GM12865 (cell line): ENCODE results near the gene PICK1.

Experiments
- DNase-seq: peaks from one replicate; pipeline ENCODE4 v3.0.0; 2010; ENCODE audit warnings: low read depth
- H3K4me3 ChIP-seq: 2 replicates; pipeline ENCODE4 v1.5.1; 2011; ENCODE audit warnings: mild to moderate bottlenecking, low read depth, low read length, control low read depth
- TF ChIP-seq, protein P1 (sequence below): IDR thresholded peaks from 2 replicates; pipeline ENCODE4 v1.5.1; 2011; ENCODE audit warnings: low read length, control low read depth, low read depth, inconsistent platforms; ENCODE audit not compliant: insufficient read depth; ENCODE audit errors: missing control alignments

The PICK1 gene

DNA sequence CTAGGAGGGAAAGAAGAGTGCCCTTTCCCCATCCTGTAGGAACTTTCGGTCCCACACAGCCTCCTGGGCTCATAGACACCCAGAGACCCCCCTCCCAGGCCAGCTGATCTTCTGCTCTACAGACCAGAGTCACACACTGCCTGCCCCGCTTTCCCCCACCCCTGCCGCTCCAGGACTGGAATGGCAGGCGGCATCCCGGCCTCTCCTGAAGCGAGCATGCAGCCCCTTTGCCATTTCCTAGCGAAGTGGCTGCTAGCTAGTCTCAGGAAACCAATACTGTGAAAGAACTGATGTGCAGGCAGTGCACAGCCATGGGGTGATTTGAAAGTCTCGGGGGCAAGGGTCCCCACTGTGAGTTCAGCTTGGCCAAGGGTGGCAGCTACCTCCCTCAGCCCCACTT lies 8.3 kb downstream of the PICK1 start:
- no peak overlapping the region for H3K4me3 ChIP-seq
- DNase-seq = no peak
- TF ChIP-seq, protein P1, sequence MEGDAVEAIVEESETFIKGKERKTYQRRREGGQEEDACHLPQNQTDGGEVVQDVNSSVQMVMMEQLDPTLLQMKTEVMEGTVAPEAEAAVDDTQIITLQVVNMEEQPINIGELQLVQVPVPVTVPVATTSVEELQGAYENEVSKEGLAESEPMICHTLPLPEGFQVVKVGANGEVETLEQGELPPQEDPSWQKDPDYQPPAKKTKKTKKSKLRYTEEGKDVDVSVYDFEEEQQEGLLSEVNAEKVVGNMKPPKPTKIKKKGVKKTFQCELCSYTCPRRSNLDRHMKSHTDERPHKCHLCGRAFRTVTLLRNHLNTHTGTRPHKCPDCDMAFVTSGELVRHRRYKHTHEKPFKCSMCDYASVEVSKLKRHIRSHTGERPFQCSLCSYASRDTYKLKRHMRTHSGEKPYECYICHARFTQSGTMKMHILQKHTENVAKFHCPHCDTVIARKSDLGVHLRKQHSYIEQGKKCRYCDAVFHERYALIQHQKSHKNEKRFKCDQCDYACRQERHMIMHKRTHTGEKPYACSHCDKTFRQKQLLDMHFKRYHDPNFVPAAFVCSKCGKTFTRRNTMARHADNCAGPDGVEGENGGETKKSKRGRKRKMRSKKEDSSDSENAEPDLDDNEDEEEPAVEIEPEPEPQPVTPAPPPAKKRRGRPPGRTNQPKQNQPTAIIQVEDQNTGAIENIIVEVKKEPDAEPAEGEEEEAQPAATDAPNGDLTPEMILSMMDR = no peak

DNA sequence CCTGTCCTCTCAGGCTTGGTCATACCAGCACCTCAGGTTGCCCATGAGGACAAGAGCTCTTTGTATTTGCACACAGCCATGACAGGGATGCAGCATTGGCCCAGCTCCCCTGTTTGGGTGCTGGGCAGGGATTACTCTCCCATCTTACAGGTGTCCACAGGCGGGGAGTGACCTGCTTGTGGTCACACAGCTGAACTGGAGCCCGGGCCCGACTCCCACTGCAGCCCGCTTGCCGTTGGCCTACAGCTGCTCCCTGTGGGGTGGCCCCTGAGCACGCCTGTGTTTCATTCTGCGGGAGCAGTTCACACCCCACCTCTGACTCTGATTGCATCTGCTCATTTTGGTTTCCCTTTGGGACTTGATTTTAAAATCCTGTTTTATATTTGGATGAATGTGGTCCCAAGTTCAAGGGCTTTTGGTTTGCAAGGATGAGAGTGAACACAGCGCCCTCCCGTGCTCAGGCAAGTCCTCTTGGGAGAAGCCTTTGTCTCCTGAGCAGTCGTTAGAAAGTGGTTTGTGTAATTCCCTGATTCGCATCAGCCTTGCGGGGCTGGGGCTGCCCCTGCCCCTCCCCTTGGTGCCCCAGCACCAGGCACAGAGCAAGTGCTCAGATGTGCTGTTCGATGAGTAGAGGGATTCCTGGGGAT lies 9.3 kb downstream of the PICK1 start:
- H3K4me3 ChIP-seq = no peak overlapping the region
- TF ChIP-seq, protein P1 = no peak
- no peak for DNase-seq

DNA sequence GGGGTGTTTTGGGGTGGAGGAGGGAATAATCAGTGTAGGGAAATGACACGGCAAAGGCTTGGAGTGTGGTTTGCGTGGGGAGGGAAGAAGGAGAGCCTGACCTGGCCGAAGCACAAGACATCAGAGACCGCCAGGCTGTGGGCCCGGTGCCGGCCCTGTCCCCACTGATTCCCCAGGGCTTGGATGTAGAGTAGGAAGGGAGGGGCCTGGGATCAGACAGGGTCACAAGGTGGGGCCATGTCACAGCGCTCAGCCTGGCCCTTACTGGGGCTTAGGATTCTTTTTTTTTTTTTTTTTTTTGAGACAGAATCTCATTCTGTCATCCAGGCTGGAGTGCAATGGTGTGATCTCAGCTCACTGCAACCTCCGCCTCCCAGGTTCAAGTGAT lies 9.8 kb downstream of the PICK1 start:
- TF ChIP-seq, protein P1 = no peak
- H3K4me3 ChIP-seq = no peak overlapping the region
- no peak for DNase-seq

DNA sequence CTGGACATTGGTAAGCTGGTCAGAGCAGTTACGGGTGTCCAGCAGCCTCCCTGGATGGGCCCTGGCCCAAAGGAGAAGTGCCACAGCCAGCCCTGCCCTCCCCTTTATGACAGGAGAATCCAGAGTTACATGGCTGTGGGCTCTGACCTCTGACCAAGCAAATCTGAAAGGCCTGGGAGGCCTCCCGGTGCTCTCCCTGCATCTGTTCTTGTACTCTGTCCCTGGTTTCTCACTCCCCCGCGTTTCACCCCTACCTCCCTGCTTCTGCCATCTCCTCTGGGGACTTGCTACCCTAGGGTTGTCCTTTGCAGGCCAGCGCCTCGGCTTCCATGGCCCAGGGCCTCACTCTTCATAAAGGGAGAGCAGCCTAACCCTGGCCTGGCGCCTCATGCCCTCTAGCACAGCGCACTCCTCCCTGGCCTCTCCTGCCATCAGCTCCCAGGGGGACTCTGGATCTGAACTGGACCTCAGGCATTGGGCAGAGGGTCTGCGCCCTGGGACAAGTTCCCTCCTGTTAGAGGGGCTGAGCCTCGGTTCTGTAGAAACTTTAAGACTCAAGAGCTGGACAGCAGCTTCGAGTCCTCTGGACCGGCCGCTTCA lies 10.7 kb downstream of the PICK1 start:
- TF ChIP-seq, protein P1 = no peak

DNA sequence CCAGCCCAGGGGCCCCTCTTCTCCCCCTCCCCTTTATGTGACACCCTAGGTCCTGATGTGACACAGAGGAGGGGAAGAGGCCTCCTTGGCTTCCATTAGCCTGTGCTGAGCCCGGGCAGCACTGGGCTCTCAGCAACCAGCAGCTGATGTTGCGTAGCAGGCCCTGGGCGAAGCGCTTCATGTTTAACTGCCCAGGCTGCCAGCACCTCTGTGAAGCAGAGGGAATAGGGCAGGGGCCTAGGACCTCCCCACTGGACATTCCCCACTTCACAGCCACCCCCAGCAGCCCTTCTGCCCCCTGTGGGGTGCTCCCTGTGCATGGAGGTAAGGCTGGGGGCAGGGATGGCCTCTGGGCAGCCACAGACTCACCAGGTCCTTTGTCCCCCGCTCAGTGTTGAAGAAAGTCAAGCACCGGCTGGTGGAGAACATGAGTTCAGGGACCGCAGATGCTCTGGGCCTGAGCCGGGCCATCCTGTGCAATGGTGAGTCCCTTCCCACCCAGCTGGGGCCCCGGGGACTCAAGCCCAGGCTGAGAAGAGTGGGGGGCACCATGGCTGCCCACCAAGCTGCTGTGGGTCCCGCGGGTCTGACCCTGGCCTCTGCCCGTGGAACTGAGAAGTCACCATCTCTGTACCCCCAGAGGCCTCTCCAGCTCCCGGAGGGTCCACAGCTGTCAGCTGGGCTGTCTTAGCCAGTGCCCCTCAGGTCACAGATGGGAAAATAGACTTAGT lies 11.6 kb downstream of the PICK1 start:
- TF ChIP-seq, protein P1 = no peak
- no peak overlapping the region for H3K4me3 ChIP-seq
- no peak for DNase-seq

More for the DNA sequence above, 10.7 kb downstream of the PICK1 start:
- H3K4me3 ChIP-seq = no peak overlapping the region
- DNase-seq = no peak

DNA sequence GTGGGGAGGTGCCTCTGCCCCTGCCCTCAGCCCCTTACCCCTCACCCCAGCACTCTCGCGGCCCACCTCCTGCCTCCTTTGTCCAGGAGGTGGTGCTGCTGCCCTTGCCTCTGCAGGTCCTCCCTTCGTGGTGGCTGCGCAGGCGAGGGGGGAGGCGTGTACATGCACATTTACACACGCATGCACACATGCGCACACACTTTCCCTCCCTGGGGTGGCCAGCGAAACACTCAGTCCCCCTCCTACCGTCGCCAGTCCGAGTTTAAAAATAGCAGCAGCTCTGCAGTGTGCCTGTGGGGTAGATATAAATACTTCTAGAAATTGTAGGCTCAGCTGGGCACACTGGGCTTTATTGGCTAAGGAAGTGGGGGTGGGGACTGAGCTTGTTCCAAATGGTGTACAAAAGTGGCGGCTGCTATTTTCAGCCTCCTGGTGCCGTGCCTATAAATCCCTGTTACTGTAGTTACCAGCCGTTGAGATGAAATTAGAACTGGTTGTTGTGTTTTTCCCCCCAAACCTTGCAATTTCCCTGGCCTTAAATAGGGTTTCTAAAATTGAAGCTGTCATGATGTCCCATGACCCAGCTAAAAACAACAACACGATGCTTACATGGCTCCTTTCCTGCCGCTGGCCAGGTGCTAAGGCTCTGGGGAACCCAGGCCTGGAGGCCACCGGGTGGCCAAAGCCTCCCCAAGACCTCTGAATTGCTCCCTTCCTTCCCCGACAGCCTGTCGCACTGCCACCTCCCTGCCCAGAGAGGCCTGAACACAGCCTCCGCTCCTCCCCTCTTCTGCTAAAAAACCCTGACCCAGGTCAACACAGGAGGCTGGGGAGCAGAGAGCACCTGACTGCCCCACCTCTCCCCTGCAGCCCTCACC lies 12.4 kb downstream of the PICK1 start:
- H3K4me3 ChIP-seq = no peak overlapping the region
- TF ChIP-seq, protein P1 = no peak
- no peak for DNase-seq
